Panc1 (cell line): ENCODE data around the gene SLC8A1. TPM values are rescaled to one million over a fixed set of nuclear protein-coding genes. Genes with fewer than 3 reads are reported as not detected.

ENCODE experiments used
- ATAC-seq: fragments of 200-7000 bp; cut with Tn5 transposase; 2 replicates; pipeline ENCODE4 v1.9.1; 2020; ENCODE audit warnings: mild to moderate bottlenecking, moderate library complexity
- BruUV-seq: library from RNA; stranded (reverse); fragments of 400-500 nt; replicated peaks from 2 replicates; lab custom pipeline; 2021; lab: Mats Ljungman, UMichigan
- CTCF ChIA-PET: fragments of 300-600 bp; sonication (Branson Sonifier 250); formaldehyde crosslinking; loops from one replicate; lab custom pipeline; 2022; ENCODE audit warnings: antibody characterized with exemption; lab: Charles Lee
- POLR2A ChIA-PET: fragments of 300-600 bp; sonication (Branson Sonifier 250); formaldehyde crosslinking; loops from one replicate; lab custom pipeline; 2022; ENCODE audit warnings: antibody characterized with exemption; lab: Charles Lee
- DNase-seq: peaks from one replicate; pipeline ENCODE4 v3.0.0-alpha.2; 2010; ENCODE audit warnings: low read depth, low spot score
- H3K27ac ChIP-seq: 2 replicates; pipeline ENCODE4 v1.5.1; 2011; ENCODE audit warnings: mild to moderate bottlenecking, low read length, inconsistent platforms
- H3K27me3 ChIP-seq: fragments of 200-500 bp; sonication (Bioruptor generic); 2 replicates; pipeline ENCODE4 v1.6.0; 2014; ENCODE audit warnings: low read length, inconsistent platforms; ENCODE audit not compliant: control insufficient read depth, insufficient read depth
- H3K36me3 ChIP-seq: fragments of 200-500 bp; sonication (Bioruptor generic); 2 replicates; pipeline ENCODE4 v1.5.1; 2014; ENCODE audit warnings: inconsistent platforms, mild to moderate bottlenecking, low read length, moderate library complexity; ENCODE audit not compliant: control insufficient read depth, insufficient read depth
- H3K4me1 ChIP-seq: 2 replicates; pipeline ENCODE4 v1.5.1; 2011; ENCODE audit warnings: inconsistent platforms, mild to moderate bottlenecking, low read length, moderate library complexity; ENCODE audit not compliant: control insufficient read depth, insufficient read depth
- H3K4me3 ChIP-seq, 2 experiments: 2 replicates each; pipeline ENCODE4 v1.5.1; 2011 to 2012; ENCODE audit warnings: low read depth in 2 of 2, low read length in 2 of 2, mild to moderate bottlenecking in 2 of 2, inconsistent platforms in 1 of 2, moderate library complexity in 1 of 2
- H3K9me3 ChIP-seq: fragments of 200-500 bp; sonication (Bioruptor generic); 2 replicates; pipeline ENCODE4 v1.5.1; 2014; ENCODE audit warnings: low read depth, mild to moderate bottlenecking, inconsistent platforms, low read length, moderate library complexity; ENCODE audit not compliant: control insufficient read depth, insufficient read depth
- CTCF ChIP-seq: fragments of 450-650 bp; IDR thresholded peaks from 2 replicates; pipeline ENCODE4 v1.5.1; 2017; ENCODE audit warnings: mild to moderate bottlenecking
- POLR2AphosphoS5 ChIP-seq: IDR thresholded peaks from 2 replicates; pipeline ENCODE4 v1.6.1; 2012; ENCODE audit warnings: mild to moderate bottlenecking, low read depth, low read length, moderate library complexity
- REST ChIP-seq, 2 experiments: IDR thresholded peaks; 2 replicates each; pipeline ENCODE4 v1.6.1; 2011 to 2012; ENCODE audit warnings: low read depth in 2 of 2, control low read depth in 1 of 2, low read length in 1 of 2, mild to moderate bottlenecking in 1 of 2, moderate library complexity in 1 of 2; ENCODE audit not compliant: insufficient read depth in 1 of 2
- SIN3A ChIP-seq: IDR thresholded peaks from 2 replicates; pipeline ENCODE4 v1.6.1; 2012; ENCODE audit warnings: low read depth, mild to moderate bottlenecking, low read length, moderate library complexity, borderline replicate concordance; ENCODE audit not compliant: insufficient read depth
- TCF7L2 ChIP-seq: IDR thresholded peaks from 2 replicates; pipeline ENCODE4 v1.6.1; 2011; ENCODE audit warnings: mild to moderate bottlenecking, low read depth, low read length, inconsistent platforms
- in situ Hi-C: cut with HindIII; loops from 2 replicates; pipeline ENCODE4 v1.10.0; 2016; ENCODE audit warnings: low sequenced_read_pairs, low pct_unique_long_range_greater_than_20kb
- intact Hi-C: fragments of 100-400 bp; cut with micrococcal nuclease; formaldehyde crosslinking; loops from one replicate; pipeline ENCODE4 v1.10.0; 2022; ENCODE audit not compliant: unreplicated experiment
- total RNA-seq: library from RNA; stranded (reverse); gene quantifications from one replicate; pipeline ENCODE4 v1.2.1, GENCODE V29; 2021; ENCODE audit not compliant: unreplicated experiment

SLC8A1 gene
- total RNA-seq, 1 experiment from 2014 or later = 0.59 TPM

GRCh38 chr2:40096360-40096759 lies 355.5 kb downstream of the SLC8A1 start:
- no TSS peak for BruUV-seq

DNA sequence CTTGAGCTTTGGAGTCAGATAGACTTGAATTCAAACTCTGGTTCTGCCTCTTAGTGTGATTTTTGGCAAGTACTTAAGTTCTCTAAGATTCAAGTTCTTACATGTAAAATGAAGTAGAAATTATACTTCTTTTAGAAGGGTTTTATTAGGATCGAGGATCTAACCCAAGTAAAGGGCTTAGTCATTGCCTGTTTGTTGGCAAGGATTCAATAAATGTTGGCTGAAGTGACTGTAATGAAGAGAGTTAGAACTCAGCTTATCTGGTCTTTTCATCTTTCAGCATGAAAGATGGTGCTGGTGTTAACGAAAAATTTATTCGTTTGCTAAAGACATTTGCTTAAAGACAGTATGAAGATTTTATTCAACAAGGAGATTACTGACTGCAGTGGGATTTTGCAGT lies 356.9 kb downstream of the SLC8A1 start:
- Histone ChIP-seq H3K4me3 (no peak overlapping the region), H3K4me1 (no peaks in the 10 kb centered on the region), H3K36me3 (no peaks in the 10 kb centered on the region), H3K27ac (no peak overlapping the region), H3K9me3 (no peaks in the 10 kb centered on the region), H3K27me3 (no peaks in the 10 kb centered on the region)
- ChIA-PET CTCF (no interaction called here), POLR2A (no interaction called here)
- ATAC-seq = no peak
- no TSS peak for BruUV-seq
- in situ Hi-C loops = no loop called here
- no peak for TF ChIP-seq REST (IDR thresholded peaks at IDR 0.05; ENCODE audit: insufficient read depth in 1 of 2, low read depth in 2 of 2, low read length in 1 of 2)
- TF ChIP-seq POLR2AphosphoS5 = no peak
- no peak for TF ChIP-seq CTCF
- TF ChIP-seq SIN3A = no peak
- TF ChIP-seq TCF7L2 = no peak
- no peak for DNase-seq
- intact Hi-C loops = no loop called here

More at GRCh38 chr2:40096360-40096759, 355.5 kb downstream of the SLC8A1 start:
- DNase-seq = no peak
- ChIA-PET CTCF (no interaction called here), POLR2A (interaction anchor here (0.6 kb wide), 1 partner anchor 59 kb away, joined by 3 read pairs; no protein-coding TSS in a partner anchor)
- Histone ChIP-seq H3K27me3 (no peaks in the 10 kb centered on the region), H3K4me3 (no peak overlapping the region), H3K9me3 (no peaks in the 10 kb centered on the region), H3K36me3 (no peaks in the 10 kb centered on the region), H3K27ac (no peak overlapping the region), H3K4me1 (no peaks in the 10 kb centered on the region)
- intact Hi-C loops = no loop called here
- in situ Hi-C loops = no loop called here
- TF ChIP-seq SIN3A (no peak), CTCF (no peak), REST (IDR thresholded peaks at IDR 0.05; ENCODE audit: insufficient read depth in 1 of 2, low read depth in 2 of 2, low read length in 1 of 2) (no peak), POLR2AphosphoS5 (no peak), TCF7L2 (no peak)
- no peak for ATAC-seq
